Endothelial cell of umbilical vein (primary cell): ENCODE results near the gene PPP6R1.

Experiments
- EZH2 ChIP-seq: IDR thresholded peaks from 2 replicates; pipeline ENCODE4 v1.6.1; 2012; ENCODE audit warnings: borderline replicate concordance, low read depth, mild to moderate bottlenecking, moderate library complexity, low read length, inconsistent platforms; ENCODE audit not compliant: severe bottlenecking
- FOS ChIP-seq: IDR thresholded peaks from 2 replicates; pipeline ENCODE4 v1.6.1; 2011; ENCODE audit warnings: mild to moderate bottlenecking, low read length, moderate library complexity, borderline replicate concordance; ENCODE audit not compliant: insufficient read depth
- GATA2 ChIP-seq: IDR thresholded peaks from 2 replicates; pipeline ENCODE4 v1.7.0; 2011; ENCODE audit warnings: low read depth, mild to moderate bottlenecking, moderate library complexity, mixed read lengths, low read length; ENCODE audit not compliant: insufficient read length, insufficient read depth
- MYC ChIP-seq: IDR thresholded peaks from one replicate; pipeline ENCODE4 v1.6.1; 2011; ENCODE audit warnings: mild to moderate bottlenecking, low read depth, low read length
- POLR2AphosphoS5 ChIP-seq: IDR thresholded peaks from 2 replicates; pipeline ENCODE4 v1.6.1; 2012; ENCODE audit warnings: low read depth, mild to moderate bottlenecking, control low read depth, low read length, moderate library complexity; ENCODE audit not compliant: insufficient read depth
- TF ChIP-seq, protein P1 (sequence below), 2 donors: IDR thresholded peaks; 1 replicate in 1 of 2; 2 replicates in 1 of 2; pipeline ENCODE4 v1.5.1; 2011; ENCODE audit warnings: low read length in 2 of 2, mild to moderate bottlenecking in 2 of 2, moderate library complexity in 2 of 2, control low read depth in 1 of 2, inconsistent platforms in 1 of 2, low read depth in 1 of 2; ENCODE audit not compliant: insufficient read depth in 1 of 2; ENCODE audit errors: extremely low read depth in 1 of 2

DNA sequence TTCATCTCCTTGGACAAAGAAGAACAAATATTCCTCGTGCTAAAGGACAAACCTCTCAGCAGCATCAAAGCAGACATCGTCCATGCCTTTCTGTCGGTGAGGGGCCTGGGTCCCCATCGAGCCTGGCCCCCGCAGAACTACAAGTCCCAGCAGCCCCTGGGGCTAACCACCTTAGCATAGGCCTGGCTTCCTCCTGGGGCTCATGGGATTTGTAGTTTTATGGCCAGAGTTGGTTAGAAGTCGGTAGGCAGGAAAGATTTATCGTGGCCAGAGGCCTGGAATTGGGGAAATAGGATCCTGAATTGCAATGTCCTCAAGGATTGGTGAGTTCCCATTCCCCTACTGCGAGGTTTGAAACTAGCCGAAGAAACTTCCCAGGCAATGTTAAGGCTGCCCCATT lies 46.7 kb upstream of the PPP6R1 start:
- TF ChIP-seq, protein P1, sequence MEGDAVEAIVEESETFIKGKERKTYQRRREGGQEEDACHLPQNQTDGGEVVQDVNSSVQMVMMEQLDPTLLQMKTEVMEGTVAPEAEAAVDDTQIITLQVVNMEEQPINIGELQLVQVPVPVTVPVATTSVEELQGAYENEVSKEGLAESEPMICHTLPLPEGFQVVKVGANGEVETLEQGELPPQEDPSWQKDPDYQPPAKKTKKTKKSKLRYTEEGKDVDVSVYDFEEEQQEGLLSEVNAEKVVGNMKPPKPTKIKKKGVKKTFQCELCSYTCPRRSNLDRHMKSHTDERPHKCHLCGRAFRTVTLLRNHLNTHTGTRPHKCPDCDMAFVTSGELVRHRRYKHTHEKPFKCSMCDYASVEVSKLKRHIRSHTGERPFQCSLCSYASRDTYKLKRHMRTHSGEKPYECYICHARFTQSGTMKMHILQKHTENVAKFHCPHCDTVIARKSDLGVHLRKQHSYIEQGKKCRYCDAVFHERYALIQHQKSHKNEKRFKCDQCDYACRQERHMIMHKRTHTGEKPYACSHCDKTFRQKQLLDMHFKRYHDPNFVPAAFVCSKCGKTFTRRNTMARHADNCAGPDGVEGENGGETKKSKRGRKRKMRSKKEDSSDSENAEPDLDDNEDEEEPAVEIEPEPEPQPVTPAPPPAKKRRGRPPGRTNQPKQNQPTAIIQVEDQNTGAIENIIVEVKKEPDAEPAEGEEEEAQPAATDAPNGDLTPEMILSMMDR (IDR thresholded peaks at IDR 0.05; ENCODE audit: extremely low read depth in 1 of 2, insufficient read depth in 1 of 2, low read depth in 1 of 2, low read length in 2 of 2): no peak
- TF ChIP-seq POLR2AphosphoS5: no peak
- no peak for TF ChIP-seq MYC
- TF ChIP-seq EZH2: no peak
- TF ChIP-seq GATA2: no peak
- no peak for TF ChIP-seq FOS
